Glutamatergic neuron (in vitro differentiated cells): ENCODE results near the gene AUTS2. TPM values are rescaled to one million over a fixed set of nuclear protein-coding genes. Genes with fewer than 3 reads are reported as not detected.
A peak's percentile ranks its signal among the peaks of the same experiment; 100 is the strongest.

Source experiments
- DNase-seq: peaks from one replicate; pipeline ENCODE4 v3.0.0; 2022
- H3K27ac Mint-ChIP-seq: one replicate; pipeline ENCODE4 v1.8.0; 2020; ENCODE audit warnings: mild to moderate bottlenecking, mixed read lengths, inconsistent platforms; ENCODE audit not compliant: unreplicated experiment
- H3K27me3 Mint-ChIP-seq: one replicate; pipeline ENCODE4 v1.8.0; 2020; ENCODE audit warnings: mild to moderate bottlenecking, moderate library complexity, mixed read lengths, inconsistent platforms; ENCODE audit not compliant: unreplicated experiment
- H3K36me3 Mint-ChIP-seq: one replicate; pipeline ENCODE4 v1.8.0; 2020; ENCODE audit warnings: mild to moderate bottlenecking, mixed read lengths, inconsistent platforms; ENCODE audit not compliant: unreplicated experiment
- H3K4me1 Mint-ChIP-seq: one replicate; pipeline ENCODE4 v1.8.0; 2020; ENCODE audit warnings: mild to moderate bottlenecking, low read depth, mixed read lengths, inconsistent platforms; ENCODE audit not compliant: unreplicated experiment
- H3K4me3 Mint-ChIP-seq: one replicate; pipeline ENCODE4 v1.8.0; 2020; ENCODE audit warnings: mild to moderate bottlenecking, mixed read lengths, inconsistent platforms; ENCODE audit not compliant: unreplicated experiment
- H3K9me3 Mint-ChIP-seq: one replicate; pipeline ENCODE4 v1.8.0; 2020; ENCODE audit warnings: mild to moderate bottlenecking, moderate library complexity, mixed read lengths, inconsistent platforms; ENCODE audit not compliant: unreplicated experiment
- total RNA-seq: library from RNA; stranded (reverse); fragmentation: NEBNext Ultra II Directional; extraction: Animal tissue kit (Norgen Biotek cat#: 25700); gene quantifications from one replicate; pipeline ENCODE4 v1.2.1, GENCODE V29; 2021; ENCODE audit not compliant: unreplicated experiment
- TF ChIP-seq, protein P1 (sequence below): fragments of 200-600 bp; sonication (generic); IDR thresholded peaks from one replicate; pipeline ENCODE4 v1.5.0; 2021; ENCODE audit not compliant: partially characterized antibody, unreplicated experiment

Gene AUTS2
- total RNA-seq, 1 donor from 2014 or later, result 300 TPM

DNA sequence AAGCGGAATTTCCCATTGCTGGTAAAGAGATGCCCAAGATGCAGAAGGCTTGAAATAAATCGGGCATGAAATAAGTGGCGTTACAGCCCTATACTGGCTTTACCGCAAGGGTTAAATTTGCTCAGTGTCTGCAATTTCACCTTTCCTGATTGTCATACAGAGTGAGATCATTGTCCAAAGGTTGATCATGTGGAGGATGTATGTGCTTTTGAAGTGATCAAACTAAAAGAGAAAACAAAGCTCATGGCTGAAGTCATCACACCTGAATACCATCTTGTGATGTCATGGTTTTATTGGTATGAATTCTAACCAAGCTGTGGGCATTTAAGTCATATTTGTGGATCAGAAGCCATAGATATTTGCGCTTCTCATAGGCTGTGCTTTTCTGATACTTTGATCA lies 635.5 kb downstream of the AUTS2 start:
- peaks cover 19% of the 10 kb centered on the region for H3K36me3 Mint-ChIP-seq
- H3K4me1 Mint-ChIP-seq, result peaks cover 15% of the 10 kb centered on the region
- TF ChIP-seq, protein P1, sequence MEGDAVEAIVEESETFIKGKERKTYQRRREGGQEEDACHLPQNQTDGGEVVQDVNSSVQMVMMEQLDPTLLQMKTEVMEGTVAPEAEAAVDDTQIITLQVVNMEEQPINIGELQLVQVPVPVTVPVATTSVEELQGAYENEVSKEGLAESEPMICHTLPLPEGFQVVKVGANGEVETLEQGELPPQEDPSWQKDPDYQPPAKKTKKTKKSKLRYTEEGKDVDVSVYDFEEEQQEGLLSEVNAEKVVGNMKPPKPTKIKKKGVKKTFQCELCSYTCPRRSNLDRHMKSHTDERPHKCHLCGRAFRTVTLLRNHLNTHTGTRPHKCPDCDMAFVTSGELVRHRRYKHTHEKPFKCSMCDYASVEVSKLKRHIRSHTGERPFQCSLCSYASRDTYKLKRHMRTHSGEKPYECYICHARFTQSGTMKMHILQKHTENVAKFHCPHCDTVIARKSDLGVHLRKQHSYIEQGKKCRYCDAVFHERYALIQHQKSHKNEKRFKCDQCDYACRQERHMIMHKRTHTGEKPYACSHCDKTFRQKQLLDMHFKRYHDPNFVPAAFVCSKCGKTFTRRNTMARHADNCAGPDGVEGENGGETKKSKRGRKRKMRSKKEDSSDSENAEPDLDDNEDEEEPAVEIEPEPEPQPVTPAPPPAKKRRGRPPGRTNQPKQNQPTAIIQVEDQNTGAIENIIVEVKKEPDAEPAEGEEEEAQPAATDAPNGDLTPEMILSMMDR, result no peak
- peaks cover 6% of the 10 kb centered on the region for H3K9me3 Mint-ChIP-seq
- H3K4me3 Mint-ChIP-seq, result no peak overlapping the region
- H3K27me3 Mint-ChIP-seq, result peaks cover 8% of the 10 kb centered on the region
- H3K27ac Mint-ChIP-seq, result no peak overlapping the region
- DNase-seq, result no peak

DNA sequence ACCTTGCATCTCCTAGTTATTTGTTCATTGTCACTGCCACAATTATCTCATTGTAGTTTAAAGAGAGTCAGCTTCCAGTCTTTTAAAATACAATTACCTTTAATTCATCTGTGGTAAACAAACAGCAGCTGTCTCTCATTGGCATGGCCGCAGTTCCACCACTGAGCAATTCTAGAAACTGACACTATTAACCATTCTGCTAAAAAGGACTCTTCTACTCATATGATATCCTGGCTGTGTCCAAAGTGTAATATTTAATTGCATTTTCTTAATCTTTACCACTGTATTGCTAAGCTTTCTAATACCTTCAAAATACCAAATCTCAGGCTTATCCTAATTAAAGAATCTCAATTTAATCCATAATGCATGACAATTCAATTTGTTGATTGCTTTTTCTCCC lies 639.0 kb downstream of the AUTS2 start:
- H3K27me3 Mint-ChIP-seq, result peaks cover 3% of the 10 kb centered on the region
- H3K4me3 Mint-ChIP-seq, result no peak overlapping the region
- H3K36me3 Mint-ChIP-seq, result no peaks in the 10 kb centered on the region
- TF ChIP-seq, protein P1, result no peak
- H3K27ac Mint-ChIP-seq, result no peak overlapping the region
- H3K9me3 Mint-ChIP-seq, result peaks cover 2% of the 10 kb centered on the region
- DNase-seq, result no peak
- H3K4me1 Mint-ChIP-seq, result peaks cover 28% of the 10 kb centered on the region

DNA sequence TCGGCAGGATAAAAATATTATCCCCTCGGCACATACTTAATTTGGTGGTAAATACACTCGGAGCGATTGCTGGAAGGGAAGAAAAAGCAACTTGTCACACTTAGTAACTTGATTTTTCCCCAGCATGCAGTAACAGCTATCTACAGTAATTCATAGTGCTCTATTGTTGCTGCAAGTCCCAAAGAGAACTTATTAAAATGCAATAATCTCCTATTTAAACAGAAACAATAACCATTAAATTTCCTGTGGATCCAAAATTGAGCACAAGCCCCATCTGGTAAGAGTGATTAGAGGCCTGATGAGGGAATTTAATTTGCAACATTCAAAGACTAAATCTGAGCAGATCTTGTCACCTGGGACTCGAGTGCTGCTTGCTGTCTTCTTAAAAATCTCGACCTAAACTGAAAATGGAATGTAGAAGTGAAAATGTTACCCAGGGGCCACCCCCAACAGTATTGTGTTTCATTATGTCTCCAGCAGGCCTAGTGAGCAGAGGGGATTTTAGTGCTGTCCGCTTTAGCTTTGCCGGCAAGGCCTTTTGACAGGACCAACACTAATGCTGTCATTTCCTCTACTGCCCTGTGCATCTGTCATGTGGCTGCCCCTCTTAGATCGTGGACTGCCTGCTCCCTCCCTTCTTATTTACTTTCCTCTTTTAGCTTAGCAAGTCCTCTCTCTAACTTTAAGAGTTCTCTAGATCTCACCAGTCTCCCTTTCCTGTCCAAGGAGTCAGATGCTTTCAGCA lies 639.7 kb downstream of the AUTS2 start:
- Mint-ChIP-seq H3K27ac (peak overlapping the region; percentile 34), H3K9me3 (peaks cover 1% of the 10 kb centered on the region), H3K4me1 (peaks cover 34% of the 10 kb centered on the region), H3K27me3 (peaks cover 3% of the 10 kb centered on the region), H3K36me3 (no peaks in the 10 kb centered on the region), H3K4me3 (peak overlapping the region; percentile 4)
- DNase-seq, result no peak
- TF ChIP-seq, protein P1, result no peak

DNA sequence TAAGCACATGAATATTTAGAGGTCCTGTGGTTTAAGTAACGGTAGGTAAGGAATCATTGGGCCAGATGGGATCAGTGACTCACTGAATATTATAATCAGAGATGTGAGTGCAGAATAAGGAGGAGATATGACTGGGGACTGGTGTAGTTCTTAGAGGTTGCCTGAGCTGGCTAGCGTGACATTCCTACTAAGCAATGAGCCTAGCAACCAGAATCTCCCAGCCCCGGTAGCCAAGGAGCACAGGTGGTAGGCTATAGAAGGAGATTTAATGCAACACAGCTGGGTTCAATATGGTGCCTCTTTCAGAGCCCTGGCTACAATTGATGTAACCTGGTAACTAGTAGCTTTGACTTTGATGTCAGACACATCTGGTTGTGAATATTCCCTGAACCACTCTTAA lies 641.6 kb downstream of the AUTS2 start:
- peaks cover 3% of the 10 kb centered on the region for H3K27me3 Mint-ChIP-seq
- peaks cover 1% of the 10 kb centered on the region for H3K9me3 Mint-ChIP-seq
- no peak overlapping the region for H3K27ac Mint-ChIP-seq
- TF ChIP-seq, protein P1, result no peak
- H3K4me3 Mint-ChIP-seq, result peak overlapping the region; percentile 20
- no peak for DNase-seq
- H3K36me3 Mint-ChIP-seq, result no peaks in the 10 kb centered on the region
- H3K4me1 Mint-ChIP-seq, result peaks cover 34% of the 10 kb centered on the region

DNA sequence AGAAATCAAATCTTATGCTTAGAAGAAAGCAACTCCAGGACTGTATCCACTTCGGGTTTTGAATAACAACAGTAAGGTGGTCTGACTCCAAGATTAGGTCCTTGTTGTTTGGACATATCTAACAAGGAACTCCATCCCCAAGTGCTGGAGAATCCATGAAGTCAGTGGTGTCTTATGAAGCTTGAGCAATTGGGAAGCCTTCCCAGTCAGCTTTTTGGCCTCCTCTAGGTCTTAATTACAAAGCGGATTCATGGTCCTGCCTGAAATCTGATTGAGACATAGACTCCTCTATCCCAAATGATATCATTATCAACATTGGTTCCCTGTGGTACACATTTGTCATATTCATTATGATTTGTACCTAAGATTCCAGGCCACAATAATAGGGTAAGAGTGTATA lies 642.6 kb downstream of the AUTS2 start:
- Mint-ChIP-seq H3K27ac (no peak overlapping the region), H3K4me1 (peaks cover 34% of the 10 kb centered on the region), H3K27me3 (peaks cover 3% of the 10 kb centered on the region), H3K9me3 (peaks cover 1% of the 10 kb centered on the region), H3K4me3 (no peak overlapping the region), H3K36me3 (no peaks in the 10 kb centered on the region)
- TF ChIP-seq, protein P1, result no peak
- no peak for DNase-seq
